ENCODE results near the gene ZNF497. TPM values are rescaled to one million over a fixed set of nuclear protein-coding genes. Genes with fewer than 3 reads are reported as not detected.
A peak's percentile ranks its signal among the peaks of the same experiment; 100 is the strongest.

ZNF497 gene
- total and polyA plus RNA-seq, 2 of the 8 experiments (the other 6 are each of a cell fraction or from before 2014, with no cell fraction given) = 0.93 to 1.4 TPM

GRCh38 chr19:58394821-58395219 lies 32.3 kb upstream of the ZNF497 start:
- Histone ChIP-seq H3K4ac (replicated peaks; ENCODE audit: insufficient read length, low read depth, low read length) (no peak overlapping the region), H2BK12ac (ENCODE audit: low read depth, low read length) (no peak overlapping the region), H3K9me3 (ENCODE audit: insufficient read depth in 2 of 2, low read depth in 1 of 2, low read length in 1 of 2) (no peaks in the 10 kb centered on the region), H3K27ac (ENCODE audit: low read depth, low read length) (no peak overlapping the region), H3K4me1 (replicated peaks in 1 of 4; ENCODE audit: control insufficient read depth in 3 of 4, insufficient read depth in 4 of 4, low read length in 3 of 4) (peaks cover 0 to 20% (median 12%) of the 10 kb centered on the region in 4 experiments; a peak in 5 of 7 replicates), H2BK120ac (replicated peaks; ENCODE audit: low read depth, low read length) (no peak overlapping the region), H2AK5ac (ENCODE audit: low read depth, low read length) (no peak overlapping the region), H3K36me3 (ENCODE audit: control insufficient read depth in 2 of 4, insufficient read depth in 4 of 4, low read length in 3 of 4) (peaks cover 16 to 43% (median 33%) of the 10 kb centered on the region in 4 experiments), H4K91ac (replicated peaks; ENCODE audit: insufficient read length, low read length) (no peak overlapping the region), H3K27me3 (replicated peaks in 1 of 4; ENCODE audit: control insufficient read depth in 3 of 4, extremely low read depth in 1 of 4, insufficient read depth in 3 of 4, low read length in 3 of 4) (peaks cover 3 to 13% (median 11%) of the 10 kb centered on the region in 4 experiments; a peak in 6 of 7 replicates), H3K79me2 (ENCODE audit: control insufficient read depth in 1 of 2, insufficient read depth in 2 of 2, low read length in 2 of 2) (peaks cover 0 to 17% of the 10 kb centered on the region in 2 experiments; a peak in 2 of 4 replicates), H3K4me2 (ENCODE audit: insufficient read depth in 1 of 2, low read depth in 2 of 2, low read length in 2 of 2) (peak overlapping the region in 1 of 2 experiments; percentile 63; a peak in 1 of 4 replicates), H3K79me1 (ENCODE audit: low read depth, low read length) (0 out of 2 replicates have a peak, but pooled peaks cover 2% of the 10 kb centered on the region), H2BK15ac (ENCODE audit: low read length) (no peak overlapping the region), H2BK20ac (ENCODE audit: low read length) (no peak overlapping the region), H3K14ac (ENCODE audit: insufficient read length) (no peak overlapping the region), H3K56ac (replicated peaks; ENCODE audit: insufficient read length, low read depth, low read length) (no peak overlapping the region), H4K8ac (ENCODE audit: extremely low read depth, insufficient read depth, low read length) (no peak overlapping the region), H4K5ac (ENCODE audit: insufficient read length, low read depth, low read length) (no peak overlapping the region), H3K4me3 (ENCODE audit: extremely low read depth in 1 of 4, insufficient read depth in 2 of 4, low read depth in 3 of 4, low read length in 4 of 4) (no peak overlapping the region), H3K9ac (replicated peaks in 1 of 4; ENCODE audit: extremely low read depth in 1 of 4, low read depth in 3 of 4, low read length in 3 of 4) (no peak overlapping the region), H3K18ac (ENCODE audit: extremely low read depth, low read length) (no peak overlapping the region), H2BK5ac (ENCODE audit: low read depth, low read length) (0 out of 2 replicates have a peak overlapping the region, but pooled peaks have one; percentile 44), H2AFZ (ENCODE audit: low read length) (no peak overlapping the region), H4K20me1 (replicated peaks in 1 of 2; ENCODE audit: control insufficient read depth in 1 of 2, insufficient read depth in 2 of 2, low read length in 2 of 2) (peaks cover 12 to 17% of the 10 kb centered on the region in 2 experiments), H3K23ac (ENCODE audit: insufficient read length) (no peak overlapping the region), H3K23me2 (ENCODE audit: low read depth, low read length) (peaks cover 7% of the 10 kb centered on the region; the same call in 1 of the 2 replicates)
- no peak for FAIRE-seq
- ChIA-PET POLR2A (ENCODE audit: partially characterized antibody) (interaction anchor here (1.0 to 7.2 kb wide), 16 partner anchors 8 to 75 kb away, joined by 3 to 78 read pairs (median 6); partner anchors contain the start of genes RPS5, ZNF324B, ZNF497 and ZNF584), CTCF (ENCODE audit: partially characterized antibody) (interaction anchor here (0.6 to 1.3 kb wide), 3 partner anchors 28 to 55 kb away, joined by 3 to 4 read pairs (median 3); no protein-coding TSS in a partner anchor)
- DNase-seq (ENCODE audit: low read depth in 1 of 2, low spot score in 2 of 2) = peak in 1 of 2 experiments; percentile 52
- 88% methylated on average over 3 of the region's 3 CpGs; no CpG with 5 or more reads in 1 of the 2 experiments for WGBS, 2 experiments (ENCODE audit: extremely low coverage in 1 of 2, insufficient coverage in 1 of 2, insufficient read length in 1 of 2, insufficient replicate concordance in 2 of 2, low coverage in 1 of 2, low lambda C conversion rate in 2 of 2, missing lambda C conversion rate in 1 of 2)
- TF ChIP-seq TCF12 (IDR thresholded peaks at IDR 0.05; ENCODE audit: low read depth, low read length) (no peak), SP4 (IDR thresholded peaks at IDR 0.05; ENCODE audit: low read length) (no peak), RBBP5 (IDR thresholded peaks at IDR 0.05; ENCODE audit: borderline replicate concordance, low read depth, low read length) (no peak), JUND (IDR thresholded peaks at IDR 0.05; ENCODE audit: low read length) (no peak), SIRT6 (IDR thresholded peaks at IDR 0.05; ENCODE audit: low read length) (no peak), MAX (IDR thresholded peaks at IDR 0.05) (no peak), BRCA1 (IDR thresholded peaks at IDR 0.05; ENCODE audit: low read depth, low read length) (no peak), YY1 (IDR thresholded peaks at IDR 0.05; ENCODE audit: low read depth, low read length) (no peak), TBP (IDR thresholded peaks at IDR 0.05; ENCODE audit: low read depth, low read length) (no peak), ATF2 (IDR thresholded peaks at IDR 0.05; ENCODE audit: low read length) (no peak), CREB1 (IDR thresholded peaks at IDR 0.05) (no peak), SP2 (IDR thresholded peaks at IDR 0.05; ENCODE audit: low read length) (no peak), CBX8 (IDR thresholded peaks at IDR 0.05; ENCODE audit: borderline replicate concordance, low read depth, low read length) (no peak)

Measured in H1 (cell line).